Measurements from ENCODE around the gene NFIB.

Gene NFIB

DNA sequence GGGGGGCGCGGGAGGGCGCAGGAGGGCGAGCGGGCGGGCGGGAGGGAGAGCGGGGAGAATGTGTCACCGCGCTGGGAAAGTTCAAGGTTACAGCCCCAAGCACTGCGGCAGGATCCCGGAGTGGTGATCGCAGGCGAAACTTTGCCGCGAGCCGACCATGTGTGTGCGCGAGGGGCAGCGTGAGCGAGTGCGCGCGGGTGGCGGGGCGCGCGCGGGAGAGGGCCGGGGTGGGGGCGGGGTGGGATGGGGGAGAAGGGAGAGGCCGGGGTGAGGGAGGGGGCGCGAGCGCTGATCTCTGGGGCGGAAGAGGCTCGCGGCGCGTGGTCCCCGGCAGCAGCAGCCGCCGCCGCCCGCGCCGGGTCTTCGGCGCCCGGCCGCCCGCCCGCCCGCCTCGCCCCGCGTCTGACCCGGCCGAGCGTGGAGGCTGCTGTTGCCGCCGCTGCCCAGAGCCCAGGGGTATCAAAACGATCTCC lies at the start of gene NFIB:
NFIB (minus strand) TSS at position 191 of the 473 bp plus-strand sequence. CDS start 630 bp downstream, outside the sequence.
- peak; percentile 49 for DNase-seq (ENCODE audit: low read depth)

DNA sequence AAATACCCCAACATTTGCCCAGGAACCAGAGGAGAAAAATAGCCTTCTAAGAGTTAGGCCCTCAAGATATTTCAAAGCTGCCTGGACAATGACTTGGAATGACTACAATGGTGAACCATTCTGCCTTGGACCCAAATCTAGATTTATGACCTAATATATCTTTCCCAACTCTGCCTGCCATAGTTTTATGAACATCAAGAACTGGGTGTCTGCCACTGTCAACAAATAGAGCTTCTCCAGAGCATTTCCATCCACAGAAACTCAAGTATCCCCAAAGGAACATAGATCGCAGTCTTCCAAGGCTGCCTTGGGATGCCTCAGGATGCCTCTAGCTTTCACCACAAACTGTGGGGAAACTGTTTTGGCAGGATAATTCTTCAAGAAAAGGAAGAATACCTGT lies 48.2 kb upstream of the NFIB start:
- no peak for DNase-seq (ENCODE audit: low read depth)

DNA sequence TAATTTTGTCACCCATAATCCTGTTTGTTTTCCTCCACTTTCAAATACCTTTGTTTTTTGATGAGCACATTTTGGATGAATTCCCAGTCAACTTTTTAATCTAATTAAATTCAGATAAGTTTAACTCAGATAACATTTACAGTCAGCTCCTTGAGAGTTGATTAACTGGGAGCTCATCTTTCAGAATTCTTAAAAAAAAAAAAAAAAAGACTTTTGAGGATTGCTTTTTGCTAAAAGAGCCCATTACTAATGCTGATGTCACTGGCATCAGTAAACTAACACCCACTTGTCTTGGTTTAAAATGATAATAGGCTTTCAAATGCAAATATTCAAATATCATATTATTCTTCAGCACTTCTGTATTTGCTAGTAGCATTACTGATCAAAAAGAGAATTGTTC lies 47.1 kb upstream of the NFIB start:
- no peak for DNase-seq (ENCODE audit: low read depth)

DNA sequence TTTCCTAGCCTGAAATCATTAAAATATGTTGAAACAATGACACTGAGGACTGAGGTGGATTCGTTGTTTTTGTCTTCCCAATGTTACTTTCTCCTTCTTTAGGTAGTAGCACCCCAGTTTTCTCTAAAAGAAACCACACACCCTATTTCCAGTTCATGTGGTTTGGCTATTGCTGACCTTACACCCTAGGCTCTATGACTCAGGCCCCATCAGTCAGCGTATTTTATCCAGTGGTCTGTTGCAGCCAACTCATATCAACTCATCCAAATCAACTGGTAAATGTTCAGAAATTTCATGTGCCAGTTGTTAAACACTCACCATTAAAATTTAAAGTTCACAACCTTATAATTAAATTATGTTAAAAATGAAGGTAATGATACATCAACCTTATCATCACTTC lies 44.6 kb upstream of the NFIB start:
- DNase-seq (ENCODE audit: low read depth): peak; percentile 41

DNA sequence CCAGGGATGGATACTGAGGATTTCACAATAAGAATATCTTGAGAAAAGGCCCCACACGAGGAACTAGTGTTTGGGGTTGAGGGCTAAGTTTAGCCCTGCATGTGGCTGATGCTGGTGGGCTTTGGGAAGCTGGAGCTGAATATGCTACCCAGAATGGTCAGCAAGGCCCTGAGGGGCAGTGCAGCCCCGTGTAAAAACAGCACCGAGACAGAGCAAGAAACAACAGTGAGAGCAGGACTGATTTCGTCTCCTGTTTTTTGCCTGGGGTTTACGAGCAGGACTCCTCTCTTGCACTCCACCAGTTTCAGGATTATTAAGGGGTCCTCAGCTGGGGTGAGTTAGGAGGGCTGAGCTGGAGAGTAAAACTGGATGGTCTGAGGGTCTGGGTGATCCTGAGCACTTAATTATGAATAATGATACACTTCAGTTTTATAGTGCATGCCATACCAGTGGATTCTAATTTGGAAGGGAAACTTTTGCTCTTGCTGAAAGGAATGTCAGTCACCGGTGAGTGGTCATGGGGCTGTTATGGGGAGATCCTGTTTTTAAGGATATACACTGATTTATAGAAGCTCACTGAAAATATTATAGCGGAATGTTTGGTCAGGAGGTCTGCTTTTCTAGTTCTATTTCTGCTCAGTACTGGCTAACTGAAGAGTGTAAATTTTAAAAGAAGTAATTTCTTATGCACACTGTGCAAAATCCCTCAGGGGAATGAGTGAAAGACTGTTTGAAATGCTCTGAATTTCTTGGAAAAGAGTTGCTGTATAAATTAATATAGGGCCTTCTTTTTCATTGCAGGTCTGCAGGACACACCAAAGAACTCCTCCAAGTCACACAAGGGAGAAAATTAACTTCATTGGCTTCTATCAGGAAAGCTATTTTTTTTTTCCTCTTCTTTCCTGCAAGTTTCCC lies 42.7 kb upstream of the NFIB start:
- DNase-seq (ENCODE audit: low read depth): no peak

- no peak for DNase-seq (ENCODE audit: low read depth)
Observed at GRCh38 chr9:14354201-14354600, 40.3 kb upstream of the NFIB start.

- peak; percentile 58 for DNase-seq (ENCODE audit: low read depth)
Observed at GRCh38 chr9:14353222-14354056, 39.5 kb upstream of the NFIB start.

GRCh38 chr9:14352503-14352902 lies 38.6 kb upstream of the NFIB start:
- DNase-seq (ENCODE audit: low read depth): no peak

DNA sequence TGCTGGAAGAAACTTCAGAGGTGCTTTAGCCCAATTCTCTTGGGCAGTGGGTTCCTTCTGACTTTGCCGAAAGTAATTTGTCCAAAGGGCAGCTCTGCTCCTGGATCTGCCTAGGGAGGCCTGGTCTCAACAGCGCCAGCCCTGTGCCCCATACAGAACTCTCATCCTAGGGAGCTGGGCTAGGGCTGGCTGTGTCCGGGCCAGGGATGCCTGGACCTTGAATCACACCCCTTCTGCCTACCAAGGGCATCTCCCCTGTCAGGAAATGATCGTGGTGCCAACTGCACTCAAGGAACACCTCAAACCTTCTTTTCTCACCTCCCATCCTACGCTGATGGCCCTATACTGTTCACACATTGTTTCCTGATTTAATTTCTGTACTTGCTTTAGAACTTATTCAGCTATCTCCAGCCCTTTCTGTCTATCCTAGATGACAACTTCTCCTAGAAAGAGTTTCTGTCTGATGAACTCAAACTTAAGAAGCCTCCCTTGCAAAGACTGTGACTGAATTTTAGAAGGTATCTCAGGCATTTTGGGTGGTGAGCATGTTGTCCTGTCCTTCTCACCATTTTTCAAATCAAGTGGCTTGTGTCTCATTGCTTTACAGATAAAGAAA lies 37.4 kb upstream of the NFIB start:
- no peak for DNase-seq (ENCODE audit: low read depth)

GRCh38 chr9:14350754-14351153 lies 36.8 kb upstream of the NFIB start:
- no peak for DNase-seq (ENCODE audit: low read depth)

- no peak for DNase-seq (ENCODE audit: low read depth)
Observed at GRCh38 chr9:14350349-14350728, 36.4 kb upstream of the NFIB start.

- no peak for DNase-seq (ENCODE audit: low read depth)
Observed at GRCh38 chr9:14349447-14350348, 35.8 kb upstream of the NFIB start.

GRCh38 chr9:14349146-14349446 lies 35.2 kb upstream of the NFIB start:
- no peak for DNase-seq (ENCODE audit: low read depth)

DNA sequence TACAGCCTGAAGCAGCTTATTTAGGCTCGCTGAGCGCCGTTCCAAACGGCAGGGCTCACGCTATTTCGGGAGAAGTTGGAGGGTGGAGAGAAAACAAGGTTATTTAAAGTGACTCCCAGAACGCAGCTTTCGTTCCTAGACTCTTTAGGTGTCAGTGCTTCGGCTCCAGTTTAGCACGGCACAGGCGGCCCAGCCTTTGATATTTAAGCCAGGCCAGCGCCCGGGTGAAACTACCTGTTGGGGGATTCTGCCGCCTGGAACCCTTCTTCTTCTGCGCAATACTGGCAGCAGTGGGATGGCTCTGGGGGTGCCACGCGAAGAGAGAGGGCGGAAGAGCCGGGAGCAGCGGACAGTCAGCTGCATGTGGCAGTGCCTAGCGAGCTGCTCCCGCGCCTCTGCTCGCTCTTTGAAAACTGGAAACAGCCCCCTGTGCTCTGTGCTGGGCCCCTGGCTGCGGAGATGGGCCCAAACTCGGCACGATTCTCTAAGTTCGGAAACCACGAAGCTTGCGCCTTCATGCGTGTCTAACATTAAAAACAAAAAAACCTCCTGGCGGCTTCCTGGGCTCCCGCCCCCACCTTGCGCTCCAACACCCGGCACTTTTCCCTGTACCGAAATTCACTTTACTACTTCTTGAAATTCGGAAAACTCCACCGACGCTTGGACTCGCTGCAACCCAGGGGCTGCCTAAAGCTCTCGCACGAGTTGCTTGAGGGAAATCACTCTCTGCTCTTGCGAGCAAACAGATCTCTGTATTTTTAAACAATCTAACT lies 34.6 kb upstream of the NFIB start:
- DNase-seq (ENCODE audit: low read depth): no peak

DNA sequence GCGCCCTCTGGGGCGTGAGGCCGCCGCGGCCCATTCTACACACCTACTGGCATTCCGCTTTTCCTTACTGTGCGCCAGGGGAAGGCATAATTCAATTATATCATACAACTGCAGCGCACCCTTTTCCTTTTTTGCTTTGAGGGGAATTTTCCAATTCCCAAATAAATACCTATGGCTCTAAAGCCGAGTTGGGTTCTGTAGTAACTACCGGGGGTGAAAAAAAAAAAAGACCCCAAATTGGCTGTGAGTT lies 34.1 kb upstream of the NFIB start:
- DNase-seq (ENCODE audit: low read depth): no peak

DNA sequence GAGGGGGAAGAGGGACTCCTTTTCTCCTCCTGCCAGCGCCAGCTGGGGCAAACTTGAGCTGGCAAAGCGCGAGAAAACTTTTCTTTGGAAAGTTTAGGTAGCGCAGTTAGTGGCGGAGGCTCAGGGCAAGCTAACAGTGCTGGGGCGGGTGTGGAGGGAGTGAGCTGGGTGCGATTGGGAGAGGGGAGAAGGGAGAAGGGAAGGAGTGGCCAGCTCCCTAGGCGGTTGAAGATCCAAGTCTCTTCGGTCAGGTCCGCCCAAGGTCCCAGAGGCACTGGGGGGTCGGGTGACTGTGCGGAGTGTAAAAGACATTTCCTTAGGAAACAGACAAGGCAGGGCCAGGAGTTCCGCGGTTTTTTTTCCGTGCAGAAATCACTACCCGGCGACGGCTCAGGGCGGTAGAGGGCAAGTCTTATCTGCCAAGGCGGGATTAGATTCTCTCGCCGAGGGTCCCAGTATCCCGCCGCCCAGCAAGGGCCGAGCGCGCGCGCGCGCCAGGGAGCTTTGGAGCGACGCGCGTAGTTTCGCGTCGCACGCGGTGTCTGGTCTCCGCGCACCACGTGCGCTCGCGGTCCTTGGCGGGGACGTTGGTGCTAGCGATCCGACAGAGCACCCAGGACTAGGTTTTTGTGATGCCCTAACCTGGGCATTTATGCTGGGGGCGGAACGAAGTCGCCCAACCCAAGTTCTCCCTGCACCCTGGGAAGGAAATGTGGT lies 33.6 kb upstream of the NFIB start:
- DNase-seq (ENCODE audit: low read depth): no peak

DNA sequence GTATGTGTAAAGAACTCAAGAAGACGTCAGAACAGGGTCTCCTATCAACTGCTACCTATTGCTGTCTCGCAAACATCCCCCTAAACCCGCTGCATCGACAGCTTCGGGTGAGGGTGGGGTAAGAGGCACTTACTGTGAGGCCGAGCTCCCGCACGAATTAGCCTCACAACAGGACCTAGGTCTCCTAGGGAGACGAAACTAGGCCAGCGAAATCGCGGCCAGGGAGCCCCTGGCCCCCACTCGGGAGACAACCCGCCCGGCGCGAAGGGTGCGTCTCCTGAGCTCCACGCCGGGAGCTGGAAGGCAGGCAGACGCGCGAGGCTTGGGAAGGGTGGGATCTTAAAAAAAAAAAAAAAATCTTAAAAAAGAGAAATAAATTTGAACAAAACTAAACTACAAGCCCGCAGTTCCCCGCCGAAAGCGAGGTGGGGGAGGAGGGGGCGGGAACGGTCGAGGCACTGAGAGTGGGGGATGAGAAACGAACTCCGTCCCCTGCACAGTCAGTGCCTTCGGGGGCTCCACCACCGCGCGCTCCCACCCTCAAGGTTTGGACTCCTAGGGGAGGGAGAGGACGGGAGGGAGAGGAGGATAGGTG lies 33.0 kb upstream of the NFIB start:
- DNase-seq (ENCODE audit: low read depth): no peak

DNA sequence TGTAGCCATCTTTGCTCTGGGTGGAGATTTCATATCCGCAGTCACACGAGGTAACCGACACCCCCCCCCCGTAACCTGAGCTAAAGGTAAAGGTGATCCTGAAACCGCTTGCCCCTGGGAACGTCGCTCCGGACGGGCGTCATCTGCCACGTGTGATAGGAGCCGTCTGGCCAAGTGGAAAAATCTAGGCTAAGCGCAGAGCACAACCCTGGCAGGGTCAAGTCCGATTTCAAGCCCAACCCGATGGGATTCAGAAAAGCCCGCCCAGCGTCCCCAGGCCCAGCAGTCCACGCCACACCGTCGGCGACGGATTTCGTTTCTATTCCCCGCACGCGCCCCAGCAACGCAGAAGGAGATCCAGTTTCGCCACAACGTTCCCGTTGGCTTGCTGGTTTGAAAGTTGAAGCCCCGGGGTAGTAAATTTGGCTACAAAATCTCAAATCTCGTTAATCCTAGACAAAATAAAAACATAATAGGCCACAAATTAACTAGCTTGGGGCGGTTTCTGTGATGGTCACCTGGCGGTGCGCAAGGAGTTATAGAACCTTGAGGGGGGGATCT lies 32.4 kb upstream of the NFIB start:
- no peak for DNase-seq (ENCODE audit: low read depth)

DNA sequence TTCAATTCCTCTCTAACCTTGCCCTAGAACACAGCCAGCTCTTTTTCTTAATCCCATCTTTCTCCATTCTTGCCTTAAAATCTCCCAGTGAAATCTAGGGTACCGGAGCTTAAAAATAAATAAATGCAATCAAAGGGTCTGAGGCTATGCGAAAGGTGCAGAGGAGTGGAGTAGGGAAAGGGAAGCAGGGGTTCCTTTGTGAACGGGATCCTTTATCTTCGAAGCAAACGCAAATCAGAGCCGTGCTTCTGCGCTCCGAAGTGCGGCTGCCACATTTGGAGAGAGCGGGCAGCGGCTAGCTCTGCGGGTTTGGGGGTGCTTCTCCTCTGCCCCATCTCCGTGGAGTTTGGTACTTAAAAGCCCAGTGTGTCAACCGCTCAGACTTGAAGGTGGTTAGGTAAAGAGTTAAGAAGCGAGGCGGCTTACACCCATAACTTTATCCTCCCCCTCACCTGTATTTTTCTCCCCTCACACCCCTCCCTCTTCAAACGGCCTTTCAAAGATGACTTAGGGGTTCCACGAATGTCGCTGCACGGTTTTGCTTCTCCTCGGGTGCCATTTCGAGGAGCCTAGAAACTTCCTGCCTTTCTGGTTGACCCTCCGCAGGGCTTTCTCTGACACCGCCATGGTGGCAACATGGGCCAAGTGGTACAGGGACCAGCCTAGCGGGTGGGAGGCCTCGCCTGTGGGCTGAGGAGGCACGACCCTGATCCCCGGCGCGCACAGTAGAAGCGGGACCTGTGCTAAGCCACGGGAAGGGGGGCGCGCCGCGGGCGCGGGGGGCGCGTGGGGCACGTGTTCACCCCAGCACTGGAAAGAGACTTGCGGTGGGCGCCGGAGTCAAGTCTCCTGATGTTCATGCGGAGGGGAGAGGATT lies 31.7 kb upstream of the NFIB start:
- no peak for DNase-seq (ENCODE audit: low read depth)
